ENCODE measurements around the gene TMEM139. TPM values are rescaled to one million over a fixed set of nuclear protein-coding genes. Genes with fewer than 3 reads are reported as not detected.

Gene TMEM139
- total RNA-seq, 1 experiment from 2014 or later, result 0.85 TPM

GRCh38 chr7:143245123-143245522, 39.6 kb upstream of the TMEM139 start:
- Mint-ChIP-seq H3K36me3 (ENCODE audit: insufficient read depth in 1 of 3, low read depth in 3 of 3) (no peaks in the 10 kb centered on the region), H3K4me3 (no peak overlapping the region), H3K4me1 (peaks cover 3 to 7% of the 10 kb centered on the region in 2 experiments; a peak in 3 of 4 replicates), H3K9me3 (no peaks in the 10 kb centered on the region), H3K27ac (no peak overlapping the region), H3K27me3 (ENCODE audit: low read depth) (peaks cover 12% of the 10 kb centered on the region)
- Histone ChIP-seq H3K79me1 (ENCODE audit: insufficient read depth, low read depth, low read length, poor library complexity, severe bottlenecking) (no peaks in the 10 kb centered on the region), H3K18ac (ENCODE audit: insufficient read length, low read depth, low read length) (no peak overlapping the region), H2AFZ (ENCODE audit: low read length) (no peak overlapping the region), H3K9me3 (ENCODE audit: control insufficient read depth, low read depth, low read length) (no peaks in the 10 kb centered on the region), H3K9ac (ENCODE audit: extremely low read depth, insufficient read length, low read length) (no peak overlapping the region), H3K27me3 (ENCODE audit: insufficient read depth, low read length) (no peaks in the 10 kb centered on the region), H2BK120ac (ENCODE audit: low read depth, low read length, poor library complexity, severe bottlenecking) (no peak overlapping the region), H2BK5ac (ENCODE audit: insufficient read length, low read length) (no peak overlapping the region), H4K91ac (ENCODE audit: insufficient read length, low read depth, low read length) (no peak overlapping the region), H2BK15ac (ENCODE audit: low read depth, low read length) (no peak overlapping the region), H4K8ac (replicated peaks; ENCODE audit: insufficient read length, low read depth, low read length) (no peak overlapping the region), H3T11ph (ENCODE audit: low read length) (no peak overlapping the region), H3K14ac (ENCODE audit: insufficient read depth, low read length) (no peak overlapping the region), H2AK5ac (ENCODE audit: insufficient read length, low read length) (no peak overlapping the region), H3K23ac (ENCODE audit: insufficient read length, low read depth, low read length) (no peak overlapping the region), H3K56ac (ENCODE audit: insufficient read length, low read depth, low read length) (no peak overlapping the region), H2BK20ac (ENCODE audit: low read depth, low read length, poor library complexity, severe bottlenecking) (no peak overlapping the region), H3K4me1 (ENCODE audit: insufficient read depth, low read length) (no peaks in the 10 kb centered on the region), H3K27ac (ENCODE audit: insufficient read length, low read depth, low read length) (no peak overlapping the region), H3K79me2 (ENCODE audit: insufficient read depth, low read length) (no peaks in the 10 kb centered on the region), H4K5ac (ENCODE audit: insufficient read length, low read depth, low read length) (no peak overlapping the region), H3K23me2 (ENCODE audit: insufficient read length, low read depth, low read length, poor library complexity, severe bottlenecking) (no peaks in the 10 kb centered on the region), H4K20me1 (ENCODE audit: control insufficient read depth, insufficient read depth, insufficient read length) (no peaks in the 10 kb centered on the region), H3K4me2 (ENCODE audit: insufficient read depth, insufficient read length, low read length) (no peak overlapping the region), H3K4ac (ENCODE audit: low read depth, low read length) (no peak overlapping the region), H2BK12ac (ENCODE audit: insufficient read length, low read depth, low read length) (no peak overlapping the region)
- no peak for DNase-seq
- TF ChIP-seq CTCF (conservative IDR thresholded peaks at IDR 0.05), result no peak
- WGBS (ENCODE audit: extremely low coverage, insufficient read length, low lambda C conversion rate), result no CpG with 5 or more reads among the region's 3 CpGs
